IPS-NIHi7 (cell line): ENCODE results near the gene LENEP.

Experiments used
- DNase-seq: peaks from one replicate; pipeline ENCODE4 v3.0.0; 2012; ENCODE audit warnings: mixed read lengths; ENCODE audit errors: extremely low spot score

Gene LENEP

GRCh38 chr1:155026154-155026553 lies 32.8 kb downstream of the LENEP start:
- DNase-seq, result no peak

DNA sequence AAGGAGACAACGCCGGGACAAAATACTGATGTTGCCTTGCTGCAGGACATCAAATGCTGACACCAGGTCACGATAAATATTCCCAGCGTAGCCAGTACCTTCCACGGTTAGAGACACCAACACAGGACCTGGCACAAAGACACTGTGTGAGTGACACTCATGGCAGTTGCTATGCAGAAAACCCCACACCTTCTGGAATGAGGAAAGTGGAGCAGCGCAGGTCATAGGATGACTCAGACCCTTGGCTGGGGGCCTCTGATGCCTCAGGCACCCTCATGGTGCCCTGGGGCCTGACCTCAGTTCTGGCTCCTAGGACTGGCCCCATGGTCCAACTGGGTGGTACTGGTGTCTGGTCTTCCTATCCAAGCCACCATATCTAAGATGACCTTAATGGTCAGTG lies 33.2 kb downstream of the LENEP start:
- DNase-seq, result no peak

DNA sequence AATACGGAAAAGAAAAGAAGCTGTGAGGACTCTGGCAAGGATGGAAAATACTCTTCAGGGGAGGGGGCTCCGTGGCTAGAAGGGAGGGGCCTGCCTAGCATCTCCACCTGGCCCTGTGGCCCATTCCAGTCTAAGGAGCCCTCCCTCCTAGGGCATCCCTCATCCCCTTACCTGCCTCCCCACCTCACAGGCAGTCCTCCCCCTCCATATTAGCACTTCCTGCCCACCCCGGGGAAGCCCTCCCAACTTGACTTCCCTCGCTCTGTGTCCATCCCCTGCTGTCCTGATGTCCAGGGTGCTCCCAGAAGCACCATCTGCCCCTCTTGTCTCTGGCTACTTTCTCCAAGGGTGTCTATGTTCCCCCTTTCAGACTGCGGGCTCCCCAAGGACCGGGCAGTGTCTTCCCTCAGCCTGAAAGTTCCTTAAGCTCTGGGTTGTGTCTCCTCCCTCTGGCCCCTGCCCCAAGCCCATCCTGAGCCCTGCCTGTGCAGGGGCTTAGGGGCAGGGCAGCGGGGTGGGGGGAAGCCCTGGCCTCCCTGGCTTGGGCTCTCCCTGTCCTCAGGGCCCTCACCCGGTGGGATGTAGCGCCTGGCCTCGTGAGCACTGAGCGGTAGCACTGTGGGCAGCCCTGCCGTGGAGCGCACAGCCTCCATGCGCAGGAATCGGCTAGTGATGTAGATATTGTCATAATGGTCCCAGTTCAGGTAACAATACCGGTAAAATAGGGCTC lies 36.3 kb downstream of the LENEP start:
- DNase-seq, result no peak

DNA sequence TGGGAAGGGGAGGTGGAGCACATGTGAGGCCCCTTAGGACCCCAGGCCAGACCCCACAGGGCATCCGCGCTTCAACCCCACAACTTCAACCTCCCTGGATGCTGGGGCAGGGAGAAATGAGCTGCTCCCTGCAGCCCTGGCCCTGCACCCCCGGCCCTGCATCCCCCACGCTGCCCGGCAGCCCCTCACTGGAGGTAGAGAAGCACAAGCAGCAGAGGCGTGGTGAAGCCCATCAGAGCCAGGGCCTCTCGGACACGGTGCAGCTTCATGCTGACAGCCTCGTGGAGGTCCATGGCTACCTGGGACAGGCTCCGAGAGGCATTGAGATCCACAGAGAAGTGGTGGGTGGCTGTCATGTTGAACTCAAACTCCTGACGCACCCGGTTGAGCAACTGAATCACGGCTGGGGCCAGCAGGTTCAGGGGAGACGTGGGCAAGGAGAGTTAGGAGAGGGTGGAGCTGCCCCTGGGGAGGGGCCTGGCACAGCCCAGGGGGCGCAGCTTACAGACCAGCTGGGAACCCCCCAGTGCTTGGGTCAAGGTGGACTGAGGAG lies 36.9 kb downstream of the LENEP start:
- no peak for DNase-seq

DNA sequence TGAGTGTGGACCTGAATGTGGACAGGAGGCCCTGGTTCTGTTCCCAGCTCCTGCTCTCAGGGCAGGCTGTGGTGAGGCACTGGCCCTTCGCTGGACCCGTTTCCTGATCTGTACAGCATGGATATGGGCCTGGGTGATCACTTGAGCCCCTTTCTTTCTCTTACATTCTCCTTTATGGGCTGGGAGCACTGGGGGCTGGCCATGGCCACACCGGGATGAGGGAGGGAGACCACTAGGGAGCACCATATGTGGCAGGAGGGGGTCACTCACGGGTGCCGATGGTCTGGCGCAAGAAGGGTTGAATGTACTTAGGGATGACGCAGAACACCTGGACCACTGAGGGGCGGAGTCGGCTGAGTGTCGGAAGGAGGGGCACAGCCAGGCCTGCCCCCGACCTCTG lies 37.5 kb downstream of the LENEP start:
- no peak for DNase-seq

- DNase-seq, result no peak
Observed at GRCh38 chr1:155032886-155033285, 39.5 kb downstream of the LENEP start.

GRCh38 chr1:155033524-155033923 lies 40.1 kb downstream of the LENEP start, which contains the start of the genes DCST1 and DCST2:
Gene DCST1, plus strand, starts transcription at chr1:155033824. Its CDS starts 213 bp downstream, at chr1:155034037.
Gene DCST2, minus strand, starts transcription at chr1:155033781. Its CDS starts 80 bp downstream, at chr1:155033701.
- no peak for DNase-seq

DNA sequence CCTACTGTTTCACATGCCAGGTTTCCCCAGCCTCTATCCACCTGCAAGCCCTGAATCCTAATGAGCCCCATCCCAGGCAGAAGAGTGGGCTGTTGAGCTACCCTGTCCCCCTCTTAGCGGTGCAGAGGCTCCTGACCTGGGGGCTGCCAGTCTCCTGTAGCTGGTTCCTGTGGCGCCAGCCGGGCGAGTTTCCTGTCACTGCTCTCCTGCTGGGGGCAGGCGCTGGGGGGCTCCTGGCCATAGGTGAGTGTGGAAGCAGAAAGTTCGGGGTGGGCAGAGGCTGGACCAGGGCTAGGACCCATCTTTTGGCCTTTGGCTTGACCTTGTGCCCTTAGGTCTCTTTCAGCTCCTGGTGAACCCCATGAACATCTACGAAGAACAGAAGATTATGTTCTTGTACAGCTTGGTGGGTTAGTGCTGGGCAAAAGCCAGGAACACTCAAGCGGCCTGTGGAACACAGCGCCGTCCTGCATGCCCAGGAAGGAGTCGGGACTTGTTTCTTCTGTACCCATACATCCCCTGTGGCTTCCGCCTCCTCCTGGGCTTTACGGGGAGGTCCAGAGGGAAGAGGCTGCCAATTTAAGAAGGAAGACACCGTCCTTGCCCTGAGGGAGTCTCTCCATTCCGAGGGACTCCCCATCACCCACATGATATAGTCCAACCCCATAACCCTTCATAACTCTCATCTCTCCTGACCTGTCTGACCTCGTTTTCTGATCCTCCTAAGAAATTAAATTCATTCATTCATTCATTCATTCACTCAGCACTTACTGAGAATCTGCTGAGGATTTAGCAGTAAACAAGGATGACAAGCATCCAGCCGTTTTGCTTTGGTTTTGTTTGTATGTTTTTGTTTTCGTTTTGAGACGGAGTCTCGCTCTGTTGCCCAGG lies 41.2 kb downstream of the LENEP start:
- no peak for DNase-seq

GRCh38 chr1:155035936-155036335 lies 42.5 kb downstream of the LENEP start:
- no peak for DNase-seq

- DNase-seq, result no peak
Observed at GRCh38 chr1:155037043-155037442, 43.7 kb downstream of the LENEP start.

DNA sequence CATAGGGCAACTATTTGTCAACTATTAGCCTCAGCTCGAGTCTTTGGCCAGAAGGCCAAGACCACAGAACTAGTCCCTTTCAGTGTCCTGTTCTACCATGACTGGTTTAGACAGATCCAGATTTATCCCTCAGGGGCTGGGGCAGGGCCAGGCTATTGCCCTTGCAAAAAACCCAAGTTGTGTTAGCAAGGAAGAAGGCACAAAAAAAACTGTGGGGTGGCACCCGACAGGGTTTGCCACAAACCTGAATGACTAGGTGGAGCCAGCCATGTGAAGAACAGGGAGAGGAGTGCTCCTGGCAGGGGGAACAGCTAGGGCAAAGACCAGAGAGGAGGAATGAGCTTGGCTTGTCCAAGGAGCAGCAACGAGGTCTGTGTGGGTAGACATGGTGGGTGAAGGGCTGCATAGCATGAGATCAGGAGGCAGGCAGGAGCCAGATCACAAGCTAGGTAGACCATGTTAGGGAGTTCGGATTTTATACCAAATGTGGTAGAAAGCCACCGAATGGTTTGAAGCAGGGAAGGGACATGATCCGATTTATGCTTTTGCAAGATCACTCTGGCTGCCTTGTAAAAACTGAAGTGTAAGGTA lies 44.6 kb downstream of the LENEP start:
- DNase-seq, result no peak

DNA sequence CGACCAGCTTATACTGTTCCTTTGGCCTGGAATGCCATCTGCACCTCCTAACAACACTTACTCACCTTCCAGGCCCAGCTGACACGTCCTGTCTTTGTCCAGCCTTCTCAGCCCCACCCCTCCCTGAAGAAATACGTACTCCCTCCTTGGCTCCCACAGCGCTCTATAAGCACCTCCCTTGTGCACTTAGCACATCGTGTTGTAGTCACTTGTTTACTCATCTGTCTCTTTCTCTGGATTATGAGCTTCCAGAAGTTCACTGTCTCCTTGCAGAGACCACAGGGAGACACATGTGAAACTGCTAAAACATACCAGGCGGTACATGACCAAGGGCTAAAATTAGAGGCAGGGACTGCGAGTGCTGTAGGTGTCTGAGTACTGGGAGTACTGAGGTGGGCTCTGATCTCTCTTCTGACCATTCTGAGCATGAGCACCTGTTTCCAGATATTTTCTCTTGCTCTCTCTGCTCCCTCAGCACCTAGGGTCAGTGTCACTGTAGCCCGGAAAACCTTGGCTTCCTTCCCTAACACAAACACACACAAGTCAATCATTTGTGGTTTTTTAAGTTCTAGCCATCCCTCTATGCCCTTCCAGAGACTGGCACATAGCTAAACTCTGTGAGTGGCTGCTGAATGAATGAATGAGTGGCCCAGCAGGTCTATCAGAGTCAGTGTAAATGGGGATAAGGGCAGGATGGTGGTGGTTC lies 45.4 kb downstream of the LENEP start:
- DNase-seq, result no peak

- no peak for DNase-seq
Observed at GRCh38 chr1:155039308-155039669, 45.9 kb downstream of the LENEP start.

DNA sequence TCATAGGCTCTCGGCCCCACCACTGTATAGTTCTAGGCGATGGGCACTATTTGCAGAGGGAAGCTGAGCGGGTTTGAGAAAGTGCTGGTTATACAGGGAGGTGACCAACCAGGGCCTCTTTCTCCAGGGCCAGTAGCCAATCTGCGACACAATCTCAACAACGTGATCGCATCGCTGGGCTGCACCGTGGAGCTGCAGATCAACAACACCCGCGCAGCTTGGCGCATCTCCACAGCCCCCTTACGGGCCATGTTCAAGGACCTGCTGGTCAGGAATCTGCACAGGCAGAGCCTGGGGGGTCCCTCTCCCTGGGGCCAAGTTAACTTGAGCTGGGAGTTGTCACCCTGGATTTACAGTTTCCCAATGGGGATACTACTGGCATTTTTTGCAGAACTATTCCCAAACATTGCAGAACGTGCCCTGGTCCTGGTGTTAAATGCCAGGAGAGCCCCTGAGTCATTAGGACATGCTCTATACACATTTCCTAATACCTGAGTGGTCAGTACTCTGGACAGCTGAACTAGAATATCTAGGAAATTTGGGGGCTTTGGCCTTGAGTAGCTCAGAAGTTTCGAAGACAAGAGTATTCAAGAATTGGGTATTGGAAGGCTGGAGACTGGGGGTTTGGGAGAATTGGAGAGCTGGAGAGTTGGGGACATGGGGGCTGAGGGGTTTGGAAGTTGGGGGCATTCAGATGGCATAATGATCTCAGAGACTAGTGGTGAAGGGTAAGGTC lies 47.1 kb downstream of the LENEP start:
- no peak for DNase-seq

DNA sequence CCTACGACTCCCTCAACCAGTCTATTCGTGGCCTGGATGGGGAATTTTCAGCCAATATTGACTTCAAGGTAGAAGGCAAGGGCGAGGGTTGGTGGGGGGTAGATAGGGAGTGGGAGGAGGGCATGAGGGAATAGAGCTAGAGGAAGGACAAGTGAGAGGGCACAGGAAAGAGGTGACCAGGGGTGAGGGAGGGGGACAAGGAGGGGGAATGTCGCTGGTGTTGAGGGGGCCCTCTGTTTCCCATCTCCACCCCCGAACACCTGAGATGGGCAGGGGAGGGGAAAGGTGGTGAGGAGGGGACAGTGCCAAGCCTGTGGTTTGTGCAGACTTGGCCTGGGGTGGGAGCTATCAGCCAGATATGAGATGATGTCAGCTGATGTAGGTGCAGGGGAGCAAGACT lies 49.4 kb downstream of the LENEP start:
- no peak for DNase-seq

DNA sequence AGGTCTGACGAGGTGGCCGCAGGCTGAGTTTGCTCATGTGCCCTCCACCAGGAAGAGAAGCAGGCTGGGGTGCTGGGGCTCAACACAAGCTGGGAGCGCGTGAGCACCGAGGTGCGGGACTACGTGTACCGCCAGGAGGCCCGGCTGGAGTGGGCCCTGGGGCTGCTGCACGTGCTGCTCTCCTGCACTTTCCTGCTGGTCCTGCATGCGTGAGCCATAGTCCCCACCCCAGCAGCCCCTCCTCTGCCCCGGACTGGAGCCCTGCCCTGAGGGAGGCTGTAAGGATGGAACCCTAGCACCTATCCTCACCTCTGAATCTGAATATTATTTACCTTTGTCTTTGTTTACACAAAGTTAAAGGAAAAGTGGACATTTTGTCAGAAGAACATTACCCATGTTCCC lies 49.9 kb downstream of the LENEP start:
- DNase-seq, result no peak

DNA sequence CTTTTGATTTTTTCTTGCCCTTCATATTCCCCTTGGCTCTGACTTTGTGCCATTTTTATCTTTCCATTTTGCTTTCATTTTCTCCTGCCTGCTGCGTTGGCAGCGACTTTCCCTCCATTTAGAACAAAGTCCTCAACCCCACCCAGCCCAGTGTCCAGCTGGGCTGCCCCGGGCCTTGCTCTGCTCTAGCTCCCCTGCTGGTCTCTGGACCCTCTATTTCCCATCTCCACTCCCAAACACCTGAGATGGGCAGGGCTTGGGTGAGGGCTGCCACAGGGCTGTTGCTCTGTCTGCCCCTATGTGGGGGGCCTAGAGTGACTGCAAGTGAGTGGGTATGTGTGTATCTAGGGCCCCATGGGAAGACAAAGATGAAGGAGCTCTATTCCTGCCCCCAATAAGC lies 50.4 kb downstream of the LENEP start:
- no peak for DNase-seq
